Erythroblast (primary cell): Measurements from ENCODE around the gene DRC1.

Experiments used
- GATA1 ChIP-seq: IDR thresholded peaks from 2 replicates; pipeline ENCODE4 v1.6.1; 2011; ENCODE audit warnings: low read depth, mild to moderate bottlenecking, control low read depth, low read length, moderate library complexity
- POLR2A ChIP-seq: IDR thresholded peaks from 2 replicates; pipeline ENCODE4 v1.6.1; 2011; ENCODE audit warnings: mild to moderate bottlenecking, low read length

DNA sequence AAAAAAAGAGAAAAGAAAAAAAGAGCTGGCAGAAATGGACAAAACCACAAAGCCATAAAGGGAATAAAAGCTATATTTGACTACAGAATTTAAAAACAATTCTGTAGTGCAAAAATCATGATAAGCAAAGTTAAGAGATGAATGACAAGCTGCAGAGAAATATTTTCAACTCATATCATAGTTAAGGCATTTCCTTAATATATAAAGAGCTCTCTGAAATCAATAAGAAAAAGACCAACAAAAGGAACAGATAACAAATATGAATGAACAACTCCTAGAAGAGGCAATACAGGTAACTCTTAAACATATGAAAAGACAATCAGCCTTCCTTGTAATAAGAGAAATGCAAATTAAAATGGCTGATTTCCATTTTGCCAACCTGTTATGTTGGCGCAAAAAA is 50.0 kb downstream of the DRC1 start:
- TF ChIP-seq POLR2A (no peak), GATA1 (no peak)
